HEK293 (cell line): ENCODE results near the gene IRF3.

Experiments
- CTCF ChIA-PET: fragments of 350-600 bp; formaldehyde crosslinking; extraction: SDS; loops from one replicate; lab custom pipeline; 2021; ENCODE audit warnings: antibody characterized with exemption; lab: Yijun Ruan, JAX
- POLR2A ChIA-PET: fragments of 300-600 bp; formaldehyde crosslinking; extraction: SDS; loops from one replicate; lab custom pipeline; 2020; ENCODE audit warnings: antibody characterized with exemption, inconsistent platforms; lab: Yijun Ruan, JAX
- H3K27ac ChIP-seq: fragments of 200-500 bp; sonication (Bioruptor generic); 2 replicates; pipeline ENCODE4 v1.5.1; 2014; ENCODE audit warnings: low read depth, low read length, control low read depth, inconsistent platforms; ENCODE audit errors: extremely low read depth
- H3K36me3 ChIP-seq, 2 experiments: fragments of 200-500 bp in 1 of 2; sonication (Bioruptor generic) in 1 of 2; 1 replicate in 1 of 2; 2 replicates in 1 of 2; pipeline ENCODE4 v1.5.1; 2014 to 2017; ENCODE audit warnings: inconsistent platforms in 2 of 2, low read length in 2 of 2; ENCODE audit not compliant: control insufficient read depth in 2 of 2, insufficient read depth in 1 of 2
- H3K4me1 ChIP-seq: fragments of 200-500 bp; sonication (Bioruptor generic); 2 replicates; pipeline ENCODE4 v1.5.1; 2014; ENCODE audit warnings: mild to moderate bottlenecking, low read length, inconsistent platforms; ENCODE audit not compliant: control insufficient read depth, insufficient read depth
- H3K4me3 ChIP-seq: 2 replicates; pipeline ENCODE4 v1.5.1; 2011; ENCODE audit warnings: low read depth, mild to moderate bottlenecking, control low read depth, low read length, moderate library complexity
- H3K9me3 ChIP-seq: fragments of 200-500 bp; sonication (Bioruptor generic); 2 replicates; pipeline ENCODE4 v1.5.1; 2014; ENCODE audit warnings: low read depth, low read length, inconsistent platforms; ENCODE audit not compliant: control insufficient read depth, insufficient read depth
- AEBP2 ChIP-seq: fragments of 450-650 bp; formaldehyde crosslinking; IDR thresholded peaks from 2 replicates; pipeline ENCODE4 v1.5.1; 2016; ENCODE audit warnings: missing biosample characterization, missing genetic modification characterization, borderline replicate concordance
- REPIN1 ChIP-seq: fragments of 450-650 bp; formaldehyde crosslinking; IDR thresholded peaks from 2 replicates; pipeline ENCODE4 v1.5.1; 2017; ENCODE audit warnings: missing biosample characterization, missing genetic modification characterization, low read depth
- ZBTB11 ChIP-seq: fragments of 450-650 bp; formaldehyde crosslinking; conservative IDR thresholded peaks from 2 replicates; pipeline ENCODE4 v1.5.1; 2016; ENCODE audit warnings: low read depth, missing biosample characterization, missing genetic modification characterization
- ZBTB20 ChIP-seq: fragments of 450-650 bp; formaldehyde crosslinking; IDR thresholded peaks from 2 replicates; pipeline ENCODE4 v1.5.1; 2016; ENCODE audit warnings: missing biosample characterization, missing genetic modification characterization
- ZFP41 ChIP-seq: fragments of 450-650 bp; formaldehyde crosslinking; IDR thresholded peaks from 2 replicates; pipeline ENCODE4 v1.5.1; 2016; ENCODE audit warnings: missing biosample characterization, missing genetic modification characterization, borderline replicate concordance
- ZFP69B ChIP-seq: fragments of 450-650 bp; formaldehyde crosslinking; IDR thresholded peaks from 2 replicates; pipeline ENCODE4 v1.5.1; 2016; ENCODE audit warnings: missing biosample characterization, missing genetic modification characterization
- ZIC2 ChIP-seq: fragments of 450-650 bp; formaldehyde crosslinking; IDR thresholded peaks from 2 replicates; pipeline ENCODE4 v1.5.1; 2016; ENCODE audit warnings: missing biosample characterization, missing genetic modification characterization
- ZNF114 ChIP-seq: fragments of 450-650 bp; formaldehyde crosslinking; IDR thresholded peaks from 2 replicates; pipeline ENCODE4 v1.5.0; 2017; ENCODE audit warnings: missing biosample characterization, missing genetic modification characterization
- ZNF133 ChIP-seq: fragments of 450-650 bp; formaldehyde crosslinking; IDR thresholded peaks from 2 replicates; pipeline ENCODE4 v1.5.1; 2016; ENCODE audit warnings: missing biosample characterization, missing genetic modification characterization
- ZNF18 ChIP-seq: fragments of 450-650 bp; formaldehyde crosslinking; IDR thresholded peaks from 2 replicates; pipeline ENCODE4 v1.5.1; 2016; ENCODE audit warnings: missing biosample characterization, missing genetic modification characterization
- ZNF19 ChIP-seq: fragments of 450-650 bp; formaldehyde crosslinking; IDR thresholded peaks from 2 replicates; pipeline ENCODE4; 2016; ENCODE audit warnings: missing biosample characterization, missing genetic modification characterization, low read depth
- ZNF350 ChIP-seq: fragments of 450-650 bp; formaldehyde crosslinking; IDR thresholded peaks from 2 replicates; pipeline ENCODE4 v1.5.0; 2017; ENCODE audit warnings: missing biosample characterization, mild to moderate bottlenecking, missing genetic modification characterization
- ZNF660 ChIP-seq: fragments of 450-650 bp; IDR thresholded peaks from 2 replicates; pipeline ENCODE4 v1.5.1; 2018; ENCODE audit warnings: missing biosample characterization, mild to moderate bottlenecking, missing genetic modification characterization
- ZNF664 ChIP-seq: fragments of 450-650 bp; formaldehyde crosslinking; IDR thresholded peaks from 2 replicates; pipeline ENCODE4 v1.5.1; 2016; ENCODE audit warnings: missing biosample characterization, missing genetic modification characterization
- ZNF707 ChIP-seq: fragments of 450-650 bp; formaldehyde crosslinking; IDR thresholded peaks from 2 replicates; pipeline ENCODE4 v1.5.1; 2016; ENCODE audit warnings: missing biosample characterization, missing genetic modification characterization
- ZNF76 ChIP-seq: fragments of 450-650 bp; formaldehyde crosslinking; IDR thresholded peaks from 2 replicates; pipeline ENCODE4; 2016; ENCODE audit warnings: low read depth, missing biosample characterization, missing genetic modification characterization, borderline replicate concordance
- ZSCAN5A ChIP-seq: fragments of 450-650 bp; formaldehyde crosslinking; IDR thresholded peaks from 2 replicates; pipeline ENCODE4 v1.5.1; 2016; ENCODE audit warnings: missing biosample characterization, missing genetic modification characterization

Gene IRF3

GRCh38 chr19:49696865-49697264 lies 31.2 kb upstream of the IRF3 start (continued):
- TF ChIP-seq ZNF76 (tag by site-specific recombination) = no peak

GRCh38 chr19:49696115-49696514 lies 30.5 kb upstream of the IRF3 start:
- ChIA-PET POLR2A (interaction anchor here (0.7 kb wide), 1 partner anchor 289 kb away, joined by 7 read pairs; no protein-coding TSS in a partner anchor), CTCF (interaction anchor here (1.3 kb wide), 1 partner anchor 11 kb away, joined by 4 read pairs; no protein-coding TSS in a partner anchor)
- Histone ChIP-seq H3K9me3 (no peaks in the 10 kb centered on the region), H3K4me3 (no peak overlapping the region), H3K4me1 (peaks cover 3% of the 10 kb centered on the region; the same call in 1 of the 2 replicates), H3K36me3 (no peaks in the 10 kb centered on the region), H3K27ac (no peak overlapping the region)
- TF ChIP-seq ZBTB20 (tag by site-specific recombination) (no peak), ZNF664 (peak; percentile 98), ZNF18 (tag by site-specific recombination) (no peak)

- no peak for TF ChIP-seq ZNF664
- TF ChIP-seq ZBTB11 (tag by site-specific recombination) = no peak
- no peak for TF ChIP-seq ZFP41 (tag by site-specific recombination)
- TF ChIP-seq ZNF133 (tag by site-specific recombination) = no peak
- no peak for TF ChIP-seq ZNF707 (tag by site-specific recombination)
- TF ChIP-seq ZNF660 (tag by site-specific recombination) = no peak
- TF ChIP-seq ZNF19 (tag by site-specific recombination) = no peak
- no peak for TF ChIP-seq ZFP69B (tag by site-specific recombination)
- TF ChIP-seq AEBP2 (tag by site-specific recombination) = no peak
- TF ChIP-seq ZNF114 (tag by site-specific recombination) = no peak
- TF ChIP-seq ZSCAN5A = no peak
- TF ChIP-seq REPIN1 (tag by site-specific recombination) = no peak
- no peak for TF ChIP-seq ZNF350 (tag by site-specific recombination)
- no peak for TF ChIP-seq ZIC2 (tag by site-specific recombination)
- Histone ChIP-seq H3K4me1 (peaks cover 8% of the 10 kb centered on the region), H3K36me3 (peaks cover 0 to 19% of the 10 kb centered on the region in 2 experiments; a peak in 2 of 3 replicates), H3K27ac (no peak overlapping the region), H3K4me3 (no peak overlapping the region), H3K9me3 (no peaks in the 10 kb centered on the region)
- ChIA-PET POLR2A (no interaction called here), CTCF (interaction anchor here (1.1 to 1.7 kb wide), 2 partner anchors 8 to 20 kb away, joined by 5 read pairs; no protein-coding TSS in a partner anchor)
Measured at GRCh38 chr19:49692147-49692506, 26.5 kb upstream of the IRF3 start.
